Mucosa of rectum (tissue), 2 donors: ENCODE measurements around the gene ARL4A.
A peak's percentile ranks its signal among the peaks of the same experiment; 100 is the strongest.
"Not testable (repeated sequence)": the region's sequence is repeated elsewhere in the genome, so short reads cannot be mapped to it uniquely, and the experiment has no call there.

Source experiments
- H3K27ac ChIP-seq, 2 donors: one replicate each; pipeline ENCODE4 v1.7.0; 2013; ENCODE audit warnings: inconsistent platforms in 2 of 2, low read depth in 2 of 2, low read length in 2 of 2
- H3K27me3 ChIP-seq, 2 donors: one replicate each; pipeline ENCODE4 v1.7.0; 2013; ENCODE audit warnings: low read length in 2 of 2; ENCODE audit not compliant: control insufficient read depth in 2 of 2, insufficient read depth in 2 of 2
- H3K36me3 ChIP-seq, 2 donors: one replicate each; pipeline ENCODE4 v1.7.0; 2013; ENCODE audit warnings: low read length in 2 of 2; ENCODE audit not compliant: control insufficient read depth in 2 of 2, insufficient read depth in 2 of 2
- H3K4me1 ChIP-seq, 2 donors: one replicate each; pipeline ENCODE4 v1.7.0; 2013; ENCODE audit warnings: low read length in 2 of 2, mild to moderate bottlenecking in 1 of 2; ENCODE audit not compliant: control insufficient read depth in 2 of 2, insufficient read depth in 2 of 2
- H3K4me3 ChIP-seq, 2 donors: one replicate each; pipeline ENCODE4 v1.7.0; 2013; ENCODE audit warnings: low read length in 2 of 2
- H3K9ac ChIP-seq, 2 donors: one replicate each; pipeline ENCODE4 v1.7.0; 2013; ENCODE audit warnings: low read length in 2 of 2, low read depth in 1 of 2, mild to moderate bottlenecking in 1 of 2
- H3K9me3 ChIP-seq, 2 donors: one replicate each; pipeline ENCODE4 v1.7.0; 2013; ENCODE audit warnings: low read length in 2 of 2; ENCODE audit not compliant: control insufficient read depth in 2 of 2
- donor health status: healthy.
- donor health status: Normal muscosa, but diverticular disease.

ARL4A gene

DNA sequence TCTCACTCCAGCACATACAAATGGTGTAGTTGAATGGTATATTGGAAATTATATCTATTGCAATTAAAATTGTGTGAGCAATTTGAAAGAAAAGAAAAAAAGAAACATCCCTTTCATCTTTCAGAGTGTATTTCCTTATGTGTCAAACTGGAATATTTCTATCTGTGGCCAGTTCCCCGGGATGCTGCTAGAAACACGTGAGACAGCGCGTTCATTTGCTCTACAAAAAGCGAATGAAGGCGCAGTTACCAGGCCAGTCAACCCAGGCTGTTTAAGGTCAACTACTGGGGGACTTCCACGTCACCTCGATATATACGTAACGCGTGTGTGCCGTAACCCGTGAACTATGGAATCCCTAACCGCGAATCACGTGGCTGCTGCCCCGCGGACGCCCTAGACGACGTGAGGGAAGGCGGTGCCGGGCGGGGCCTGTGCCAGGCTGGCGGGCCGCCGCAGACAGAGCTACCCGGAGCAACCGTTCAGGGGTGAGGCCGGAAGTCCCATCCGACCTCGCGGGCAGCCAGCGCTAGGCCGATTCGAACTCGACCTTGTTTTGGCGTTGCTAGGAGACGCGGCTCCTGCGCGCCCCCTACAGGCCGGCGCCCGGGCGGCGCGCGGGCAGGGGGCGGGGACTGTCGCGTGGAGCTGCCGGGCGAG lies 1.1 kb upstream of the ARL4A start:
- H3K36me3 ChIP-seq, result no peaks in the 10 kb centered on the region
- H3K27me3 ChIP-seq, result no peaks in the 10 kb centered on the region
- H3K4me3 ChIP-seq, result peak overlapping the region; percentile 83 to 98
- H3K9ac ChIP-seq, result peak overlapping the region; percentile 58 to 97
- peaks cover 0 to 3% of the 10 kb centered on the region in 2 donors for H3K4me1 ChIP-seq
- H3K9me3 ChIP-seq, result no peaks in the 10 kb centered on the region
- H3K27ac ChIP-seq, result peak overlapping the region; percentile 89 to 93

GRCh38 chr7:12687718-12688171 lies 312 bp downstream of the ARL4A start:
- H3K36me3 ChIP-seq, result no peaks in the 10 kb centered on the region
- peak overlapping the region; percentile 83 to 98 for H3K4me3 ChIP-seq
- peak overlapping the region; percentile 92 to 97 for H3K9ac ChIP-seq
- no peaks in the 10 kb centered on the region for H3K9me3 ChIP-seq
- peak overlapping the region; percentile 93 to 94 for H3K27ac ChIP-seq
- no peaks in the 10 kb centered on the region for H3K27me3 ChIP-seq
- peaks cover 0 to 3% of the 10 kb centered on the region in 2 donors for H3K4me1 ChIP-seq

- peak overlapping the region in 1 of 2 donors; percentile 37 for H3K27ac ChIP-seq
- not testable (repeated sequence) for H3K9me3 ChIP-seq, H3K27me3 ChIP-seq, H3K36me3 ChIP-seq, H3K4me1 ChIP-seq
- peak overlapping the region; percentile 69 to 72 for H3K4me3 ChIP-seq
- peak overlapping the region in 1 of 2 donors; percentile 57 for H3K9ac ChIP-seq
Measured at GRCh38 chr7:12688485-12689170, 1.2 kb downstream of the ARL4A start.

DNA sequence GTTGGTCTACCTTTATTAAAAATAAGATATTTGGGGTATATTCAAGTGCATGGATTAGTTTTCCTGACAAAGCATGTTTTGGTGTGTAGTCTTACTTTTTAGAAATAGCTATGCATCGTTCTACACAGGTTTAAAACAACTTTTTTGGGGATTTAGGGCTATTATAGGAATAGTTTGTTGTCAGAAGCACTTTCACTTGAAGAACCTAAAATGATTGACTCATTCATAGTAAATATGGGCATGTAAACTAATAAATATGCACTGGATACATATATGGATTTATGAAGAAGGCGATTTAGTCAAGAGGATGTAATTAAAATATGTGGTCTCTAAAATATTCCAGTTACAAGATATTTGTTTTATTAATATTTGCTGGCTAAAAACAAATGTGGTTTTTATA lies 2.0 kb downstream of the ARL4A start:
- no peak overlapping the region for H3K27ac ChIP-seq
- no peaks in the 10 kb centered on the region for H3K27me3 ChIP-seq
- H3K4me1 ChIP-seq, result peaks cover 0 to 3% of the 10 kb centered on the region in 2 donors
- no peaks in the 10 kb centered on the region for H3K36me3 ChIP-seq
- peak overlapping the region; percentile 69 to 72 for H3K4me3 ChIP-seq
- H3K9ac ChIP-seq, result peak overlapping the region in 1 of 2 donors; percentile 57
- no peaks in the 10 kb centered on the region for H3K9me3 ChIP-seq

DNA sequence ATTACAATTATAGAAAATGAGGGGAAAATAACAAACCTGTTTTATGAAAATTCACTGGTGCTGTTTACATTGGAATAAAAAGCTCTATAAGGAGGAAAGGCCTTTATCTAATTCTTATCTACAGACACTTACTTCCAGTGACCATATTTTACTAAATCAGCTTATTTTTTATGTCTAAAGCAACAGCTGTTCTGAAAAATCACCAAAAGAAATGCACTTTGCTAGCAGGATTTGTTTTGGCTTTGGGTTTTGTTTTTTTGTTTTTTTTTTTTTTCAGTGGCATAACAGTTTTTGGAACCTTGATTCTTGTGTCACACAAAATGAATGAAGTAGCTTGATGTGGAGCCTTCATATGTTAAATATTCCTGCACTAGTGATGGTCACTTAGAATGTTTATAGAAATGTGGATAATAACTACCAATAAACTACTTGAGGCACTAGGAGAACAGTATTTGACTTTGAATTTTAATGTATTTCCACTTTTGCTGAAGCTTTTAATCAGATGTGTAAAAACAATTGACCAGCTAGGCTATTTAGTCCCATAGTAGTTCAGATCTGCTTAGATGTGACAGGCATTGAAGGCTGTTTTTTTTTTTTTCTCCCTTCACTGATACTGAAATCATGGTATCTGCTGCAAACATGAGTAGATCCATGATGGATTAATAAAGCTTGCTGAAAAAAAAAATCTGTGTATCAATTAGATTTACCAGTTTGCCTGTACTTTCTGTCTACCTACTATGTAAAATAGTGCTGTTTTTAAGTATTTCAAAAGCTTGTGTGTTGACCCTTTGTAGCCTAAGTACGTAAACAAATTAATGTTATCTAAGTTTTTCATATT lies 2.8 kb downstream of the ARL4A start:
- H3K4me3 ChIP-seq, result peak overlapping the region; percentile 69 to 72
- no peaks in the 10 kb centered on the region for H3K27me3 ChIP-seq
- no peaks in the 10 kb centered on the region for H3K9me3 ChIP-seq
- no peaks in the 10 kb centered on the region for H3K36me3 ChIP-seq
- H3K4me1 ChIP-seq, result peaks cover 0 to 3% of the 10 kb centered on the region in 2 donors
- no peak overlapping the region for H3K27ac ChIP-seq
- peak overlapping the region in 1 of 2 donors; percentile 57 for H3K9ac ChIP-seq

- not testable (repeated sequence) for H3K36me3 ChIP-seq, H3K9me3 ChIP-seq, H3K9ac ChIP-seq, H3K27me3 ChIP-seq, H3K27ac ChIP-seq, H3K4me1 ChIP-seq, H3K4me3 ChIP-seq
Measured at GRCh38 chr7:12691388-12691787, 4.0 kb downstream of the ARL4A start.

GRCh38 chr7:12692035-12692434 lies 4.6 kb downstream of the ARL4A start:
- H3K27me3 ChIP-seq, result no peaks in the 10 kb centered on the region
- H3K4me3 ChIP-seq, result no peak overlapping the region
- no peak overlapping the region for H3K27ac ChIP-seq

DNA sequence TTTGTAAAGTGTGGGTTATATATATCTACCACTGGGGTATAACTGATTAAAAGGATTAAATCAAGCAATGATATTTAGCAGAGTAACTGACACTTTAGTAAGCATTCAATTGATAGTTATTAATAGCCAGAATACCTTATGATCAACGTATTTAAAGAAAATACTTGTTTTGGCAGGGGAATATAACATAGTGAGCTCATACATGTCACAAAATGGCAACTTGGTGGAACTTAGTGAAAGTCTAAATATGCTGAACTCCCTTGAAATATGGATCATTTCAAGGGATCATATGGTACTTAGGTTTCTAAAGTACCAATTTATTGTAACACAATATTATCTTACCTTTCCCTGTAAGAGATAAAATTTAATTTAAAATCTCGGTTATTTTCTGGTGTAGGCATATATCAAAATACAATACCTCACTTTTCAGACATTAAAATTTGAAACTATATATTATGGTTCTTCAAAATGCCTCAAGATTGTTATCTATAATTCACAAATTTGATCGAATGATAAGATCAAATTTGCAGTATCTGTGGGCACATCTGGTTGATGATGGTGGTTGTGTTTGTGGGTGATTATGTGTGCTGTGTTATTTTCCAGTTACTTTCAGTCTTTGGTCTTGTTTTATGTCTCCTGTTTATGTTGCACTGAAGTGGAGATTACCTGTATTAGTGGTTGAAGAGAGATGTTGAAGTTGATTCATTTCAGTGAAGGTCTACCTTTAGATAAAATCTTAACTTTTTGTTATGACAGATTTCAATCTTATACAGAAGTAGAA lies 5.2 kb downstream of the ARL4A start:
- peaks cover 2 to 6% of the 10 kb centered on the region in 2 donors for H3K4me1 ChIP-seq
- no peaks in the 10 kb centered on the region for H3K27me3 ChIP-seq
- H3K36me3 ChIP-seq, result no peaks in the 10 kb centered on the region
- H3K9ac ChIP-seq, result no peak overlapping the region
- no peaks in the 10 kb centered on the region for H3K9me3 ChIP-seq
- no peak overlapping the region for H3K27ac ChIP-seq
- H3K4me3 ChIP-seq, result no peak overlapping the region

More at GRCh38 chr7:12692035-12692434, 4.6 kb downstream of the ARL4A start:
- Histone ChIP-seq H3K4me1 (peaks cover 2 to 6% of the 10 kb centered on the region in 2 donors), H3K9ac (no peak overlapping the region), H3K9me3 (no peaks in the 10 kb centered on the region), H3K36me3 (no peaks in the 10 kb centered on the region)

DNA sequence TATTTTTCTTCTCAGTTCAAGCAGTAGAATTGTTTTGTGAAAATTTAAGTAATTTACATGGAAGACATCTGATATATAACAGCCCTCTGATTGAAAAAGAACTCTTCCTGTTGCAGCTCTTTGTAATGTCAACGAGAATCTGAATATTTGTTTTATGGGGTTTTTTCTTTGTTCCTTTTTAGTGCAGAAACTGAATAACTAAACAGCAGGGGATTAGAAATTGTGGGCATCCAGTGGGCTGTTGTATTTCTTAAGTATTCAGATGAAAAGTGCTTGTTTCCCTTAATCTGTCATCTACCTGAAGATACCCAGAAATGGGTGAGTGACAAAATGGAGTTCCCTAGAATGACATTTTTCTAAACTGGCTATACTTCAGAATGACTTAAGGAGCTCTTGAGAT lies 7.4 kb downstream of the ARL4A start:
- no peak overlapping the region for H3K9ac ChIP-seq
- H3K4me1 ChIP-seq, result peaks cover 2 to 3% of the 10 kb centered on the region in 2 donors
- H3K4me3 ChIP-seq, result no peak overlapping the region
- H3K27me3 ChIP-seq, result no peaks in the 10 kb centered on the region
- no peak overlapping the region for H3K27ac ChIP-seq
- no peaks in the 10 kb centered on the region for H3K9me3 ChIP-seq
- no peaks in the 10 kb centered on the region for H3K36me3 ChIP-seq
